ENCODE measurements around the gene POFUT2. TPM values are rescaled to one million over a fixed set of nuclear protein-coding genes. Genes with fewer than 3 reads are reported as not detected.

The POFUT2 gene
- total and polyA plus RNA-seq, 3 donors from 2014 or later, result 49.9 to 63.3 (median 55.9) TPM

DNA sequence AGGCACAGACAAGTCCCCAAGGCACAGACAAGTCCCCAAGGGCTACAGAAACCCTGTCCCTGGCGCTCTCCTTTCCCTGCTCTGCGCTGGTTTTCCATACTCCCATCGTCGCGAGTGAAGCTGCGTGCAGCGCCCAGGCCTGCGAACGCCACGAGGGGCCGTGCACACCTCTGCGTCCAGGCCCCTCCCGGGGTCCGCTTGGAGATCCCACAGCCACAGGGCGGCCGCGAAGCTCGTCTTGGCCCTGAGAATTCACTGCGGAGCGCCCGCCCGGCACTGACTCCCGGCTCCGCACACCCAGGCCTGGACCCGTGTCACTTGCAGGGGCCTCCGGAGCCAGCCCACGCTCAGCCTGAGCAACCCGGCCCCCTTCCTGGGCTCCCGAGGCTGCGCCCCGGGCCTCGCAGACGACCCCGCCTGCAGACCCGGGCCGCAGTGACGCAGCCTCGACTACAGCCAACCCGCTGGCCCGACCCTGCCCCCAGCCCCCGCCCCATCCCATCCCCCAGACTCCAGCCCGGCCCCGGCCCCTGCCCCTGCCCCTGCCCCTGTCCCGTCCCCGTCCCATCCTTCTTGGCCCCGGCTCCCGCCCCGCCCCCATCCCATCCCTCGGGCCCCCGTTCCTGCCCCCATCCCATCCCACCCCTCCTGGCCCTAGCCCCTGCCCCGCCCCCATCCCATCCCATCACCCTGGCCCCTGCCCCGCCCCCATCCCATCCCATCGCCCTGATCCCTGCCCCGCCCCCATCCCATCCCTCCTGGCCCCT is 841 bp downstream of the POFUT2 start:
- no peak overlapping the region for H3K27ac ChIP-seq
- 4 to 7% methylated on average over 11 to 40 of the region's 54 CpGs for WGBS, 2 donors
- TF ChIP-seq CTCF (IDR thresholded peaks at IDR 0.05), result no peak
- TF ChIP-seq POLR2A (IDR thresholded peaks at IDR 0.05), result no peak
- H3K4me3 ChIP-seq, result peak overlapping the region; percentile 83 to 85
- intact Hi-C loops (cut with DNase I; ENCODE audit: low total_unique reads), result no loop called here
- H3K36me3 ChIP-seq (ENCODE audit: low read depth, missing control alignments), result no peaks in the 10 kb centered on the region
- peak; percentile 25 for DNase-seq
- H3K4me1 ChIP-seq, result peaks cover 15% of the 10 kb centered on the region
- H3K27me3 ChIP-seq, result no peaks in the 10 kb centered on the region
- H3K9me3 ChIP-seq, result no peaks in the 10 kb centered on the region

- peak; percentile 10 for DNase-seq
- no peak overlapping the region for H3K27ac ChIP-seq
- H3K4me1 ChIP-seq, result peaks cover 14% of the 10 kb centered on the region
- no peaks in the 10 kb centered on the region for H3K36me3 ChIP-seq (ENCODE audit: low read depth, missing control alignments)
- intact Hi-C loops (cut with DNase I; ENCODE audit: low total_unique reads), result no loop called here
- no peaks in the 10 kb centered on the region for H3K27me3 ChIP-seq
- no peak for TF ChIP-seq POLR2A (IDR thresholded peaks at IDR 0.05)
- no peak for TF ChIP-seq CTCF (IDR thresholded peaks at IDR 0.05)
- no peak overlapping the region for H3K4me3 ChIP-seq
- 93 to 94% methylated on average over 27 to 28 of the region's 28 CpGs for WGBS, 2 donors
- no peaks in the 10 kb centered on the region for H3K9me3 ChIP-seq
These were observed 2.3 kb downstream of the POFUT2 start for GRCh38 chr21:45285266-45285931.

GRCh38 chr21:45284456-45284741 is 3.3 kb downstream of the POFUT2 start:
- DNase-seq, result no peak
- H3K27ac ChIP-seq, result no peak overlapping the region
- TF ChIP-seq CTCF (IDR thresholded peaks at IDR 0.05), result no peak
- no peak for TF ChIP-seq POLR2A (IDR thresholded peaks at IDR 0.05)
- H3K36me3 ChIP-seq (ENCODE audit: low read depth, missing control alignments), result no peaks in the 10 kb centered on the region
- intact Hi-C loops (cut with DNase I; ENCODE audit: low total_unique reads), result no loop called here
- 95 to 100% methylated on average over 3 to 4 of the region's 4 CpGs for WGBS, 2 donors
- H3K9me3 ChIP-seq, result no peaks in the 10 kb centered on the region
- peaks cover 14% of the 10 kb centered on the region for H3K4me1 ChIP-seq
- no peaks in the 10 kb centered on the region for H3K27me3 ChIP-seq
- H3K4me3 ChIP-seq, result no peak overlapping the region

DNA sequence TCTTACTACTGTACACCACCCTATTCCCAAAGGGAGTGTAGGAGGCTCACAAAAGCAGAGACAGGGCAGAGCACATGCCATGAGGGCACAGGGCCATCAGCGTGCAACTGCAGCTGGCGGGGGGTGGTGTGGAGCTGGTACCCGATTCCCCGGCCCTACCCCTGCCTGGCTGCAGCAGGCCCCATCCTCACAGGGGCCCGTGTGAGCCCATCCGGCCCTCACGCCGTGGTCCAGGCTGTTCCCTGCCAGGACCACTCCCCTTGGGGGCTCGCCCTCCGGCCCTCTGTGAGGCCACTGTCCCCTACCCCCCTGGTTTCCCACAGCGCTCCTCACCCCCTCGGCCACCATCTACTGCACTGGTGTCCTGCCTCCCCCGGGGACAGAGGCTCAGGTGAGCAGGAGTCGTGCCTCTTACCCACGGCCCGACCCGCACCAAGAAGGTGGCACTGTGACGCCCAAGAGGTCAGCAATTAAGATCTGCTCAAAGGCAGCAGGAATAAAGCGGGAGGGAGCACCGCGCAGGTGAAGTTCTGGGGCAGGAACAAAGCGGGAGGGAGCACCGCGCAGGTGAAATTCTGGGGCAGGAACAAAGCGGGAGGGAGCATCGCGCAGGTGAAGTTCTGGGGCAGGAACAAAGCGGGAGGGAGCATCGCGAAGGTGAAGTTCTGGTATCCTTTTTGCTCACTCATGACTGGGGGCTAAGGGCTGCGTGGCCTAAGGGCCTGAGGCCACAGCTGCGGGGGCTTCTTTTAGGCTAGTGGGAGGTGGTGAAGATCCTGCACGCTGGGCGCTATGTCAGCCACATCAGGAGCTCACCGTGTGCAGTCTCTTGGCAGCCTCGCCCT is 3.9 kb downstream of the POFUT2 start:
- peak; percentile 9 for DNase-seq
- Histone ChIP-seq H3K4me1 (peaks cover 13% of the 10 kb centered on the region), H3K36me3 (ENCODE audit: low read depth, missing control alignments) (no peaks in the 10 kb centered on the region), H3K4me3 (no peak overlapping the region), H3K27me3 (no peaks in the 10 kb centered on the region), H3K9me3 (no peaks in the 10 kb centered on the region), H3K27ac (no peak overlapping the region)
- TF ChIP-seq POLR2A (IDR thresholded peaks at IDR 0.05) (no peak), CTCF (IDR thresholded peaks at IDR 0.05) (no peak)
- intact Hi-C loops (cut with DNase I; ENCODE audit: low total_unique reads), result no loop called here
- WGBS, 2 donors, result 92 to 93% methylated on average over 27 to 36 of the region's 36 CpGs
